HK-2 (cell line): ENCODE results near the gene RHOF.
"Not testable (repeated sequence)": the region's sequence is repeated elsewhere in the genome, so short reads cannot be mapped to it uniquely, and the experiment has no call there.

Experiments
- DNase-seq: peaks from one replicate; pipeline ENCODE4 v3.0.0-alpha.2; 2018; ENCODE audit not compliant: unreplicated experiment

The RHOF gene

DNA sequence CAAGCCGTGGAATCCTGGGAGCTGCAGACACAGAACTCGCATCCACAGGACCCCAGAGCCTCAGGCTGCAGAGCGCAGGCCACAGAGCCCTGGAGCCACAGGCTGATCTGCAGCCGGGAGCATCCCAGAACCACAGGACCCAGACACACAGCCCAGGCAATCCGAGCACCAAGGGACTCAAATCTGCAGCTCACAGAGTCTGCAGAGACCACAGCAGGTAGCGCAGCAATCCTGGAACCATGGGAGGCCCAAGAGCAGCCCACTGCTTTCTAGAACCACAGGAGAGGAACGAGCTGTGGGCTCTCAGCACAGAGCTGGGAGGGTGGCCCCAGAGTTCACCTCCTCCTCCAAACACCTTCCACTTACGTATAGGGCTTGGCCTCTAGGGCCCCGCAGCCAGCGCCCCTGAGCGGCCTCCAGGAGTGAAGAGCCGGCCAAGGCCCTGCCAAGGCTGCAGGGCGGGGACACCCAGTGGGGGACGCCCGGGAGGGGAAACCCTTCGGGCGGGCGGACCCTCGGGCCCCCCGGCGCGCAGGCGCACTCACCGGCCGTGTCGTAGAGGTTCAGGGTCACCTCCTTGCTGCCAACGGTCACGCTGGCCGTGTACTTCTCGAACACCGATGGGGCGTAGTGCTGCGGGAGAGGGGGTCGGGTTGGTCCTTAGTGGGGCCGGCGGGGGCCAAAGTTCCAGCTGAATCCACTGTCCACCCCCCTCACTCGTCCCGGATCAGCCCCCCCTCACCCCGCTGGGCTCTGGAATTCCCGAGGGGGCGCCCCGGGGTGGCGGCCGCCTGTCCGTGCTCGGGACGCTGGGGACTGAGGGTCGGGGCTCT is 665 bp downstream of the RHOF start:
- peak; percentile 58 for DNase-seq

- DNase-seq = peak; percentile 66
These were observed 1.6 kb downstream of the RHOF start for GRCh38 chr12:121791671-121792551.

GRCh38 chr12:121790785-121791184 is 2.7 kb downstream of the RHOF start:
- not testable (repeated sequence) for DNase-seq

DNA sequence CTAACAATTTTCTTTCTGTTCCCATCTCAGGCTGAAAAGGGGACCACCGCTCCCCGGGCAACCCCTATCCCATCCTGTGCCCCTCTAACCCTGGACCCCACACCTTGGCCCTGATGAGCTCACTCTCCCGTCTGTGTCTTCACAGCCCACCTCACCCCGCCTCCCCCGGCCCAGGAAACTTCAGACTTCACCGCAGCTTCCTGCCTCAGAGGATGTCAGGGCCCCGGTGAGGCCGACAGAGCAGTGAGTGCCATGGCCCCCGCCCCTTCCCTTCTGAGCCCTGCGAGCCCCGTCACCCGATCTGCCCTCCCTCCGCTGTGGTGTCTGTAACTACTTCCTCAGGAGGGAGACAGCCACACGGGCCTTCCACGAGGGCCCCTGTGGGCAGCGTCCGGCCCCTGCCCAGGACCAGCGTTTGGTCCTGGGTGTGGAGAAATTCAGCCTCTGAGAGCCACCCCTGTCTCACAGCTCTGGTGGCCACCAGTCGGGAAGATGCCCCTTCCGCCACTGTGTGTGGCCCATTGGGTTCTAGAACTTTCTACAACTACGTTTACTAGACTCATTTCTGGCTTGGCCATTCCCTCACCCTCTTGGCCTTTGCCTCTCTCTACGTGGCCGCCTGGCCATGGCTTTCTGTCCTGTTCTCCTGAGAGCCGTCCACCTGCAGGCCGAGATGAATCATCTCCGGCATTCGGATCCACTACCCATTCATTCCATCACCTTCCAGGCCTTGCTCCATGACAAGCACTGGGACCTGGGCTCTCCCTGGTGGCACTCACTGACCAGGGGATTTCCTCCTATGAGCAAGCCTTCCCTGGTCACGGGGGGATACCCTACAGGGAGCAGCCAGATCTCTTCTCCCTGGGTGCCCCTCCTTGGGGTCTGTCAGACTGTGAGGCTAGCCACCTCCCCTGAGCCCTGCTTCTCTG is 3.4 kb downstream of the RHOF start:
- DNase-seq = peak; percentile 83

- DNase-seq = no peak
These were observed 4.2 kb downstream of the RHOF start for GRCh38 chr12:121789233-121789781.

- no peak for DNase-seq
These were observed 5.2 kb downstream of the RHOF start for GRCh38 chr12:121788176-121788818.

- no peak for DNase-seq
These were observed 6.1 kb downstream of the RHOF start for GRCh38 chr12:121787063-121788025.

DNA sequence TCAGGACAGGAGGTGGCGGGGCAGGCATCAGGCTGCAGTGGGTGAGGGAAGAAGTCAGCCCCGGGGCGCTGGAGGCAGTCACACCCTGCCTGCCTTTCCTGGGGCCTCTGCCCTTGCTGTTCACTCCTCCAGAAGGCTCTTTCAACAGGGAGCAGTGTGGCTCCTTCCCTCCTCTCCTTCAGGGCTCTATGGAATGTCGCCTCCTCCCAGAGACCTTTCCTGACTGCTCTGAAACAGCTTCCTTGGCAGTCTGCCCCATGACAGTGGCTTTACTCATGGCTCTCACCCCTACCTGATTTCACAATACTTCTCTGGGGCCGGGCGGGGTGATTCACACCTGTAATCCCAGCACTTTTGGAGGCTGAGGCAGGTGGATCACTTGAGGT is 7.1 kb downstream of the RHOF start:
- peak; percentile 88 for DNase-seq

GRCh38 chr12:121784460-121784859 is 9.0 kb downstream of the RHOF start:
- peak; percentile 57 for DNase-seq

GRCh38 chr12:121783766-121784165 is 9.7 kb downstream of the RHOF start:
- DNase-seq = no peak

GRCh38 chr12:121781998-121782979 is 11.2 kb downstream of the RHOF start:
- DNase-seq = no peak

DNA sequence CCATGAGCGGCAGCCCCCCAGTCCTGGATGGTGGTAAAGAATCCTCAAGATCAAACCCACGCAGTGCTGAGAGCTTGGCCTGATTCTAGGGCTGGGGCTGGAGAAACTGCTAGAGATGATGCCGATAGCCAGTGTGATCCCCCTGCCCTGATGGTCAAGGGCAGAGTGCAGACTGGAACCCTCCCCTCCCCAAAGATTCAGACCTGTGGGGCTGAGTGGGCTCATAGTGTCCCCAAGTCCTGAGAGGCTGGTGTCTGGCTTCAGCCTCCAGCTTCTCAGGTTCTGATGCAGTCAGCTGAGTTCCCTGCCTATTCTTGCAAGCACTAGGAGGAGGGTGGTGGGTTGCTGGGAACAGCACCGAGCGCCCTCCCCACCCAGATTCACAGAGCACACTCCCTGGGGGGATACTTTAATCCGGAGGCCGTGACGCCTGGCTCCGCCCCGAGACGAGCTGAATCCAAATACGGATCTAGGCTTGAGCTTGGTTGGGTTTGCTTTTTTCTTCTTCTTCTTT is 11.9 kb downstream of the RHOF start:
- no peak for DNase-seq

- no peak for DNase-seq
These were observed 13.1 kb downstream of the RHOF start for GRCh38 chr12:121780429-121780828.

- no peak for DNase-seq
These were observed 14.0 kb downstream of the RHOF start for GRCh38 chr12:121779422-121779895.

GRCh38 chr12:121778567-121779421 is 14.7 kb downstream of the RHOF start:
- DNase-seq = no peak

DNA sequence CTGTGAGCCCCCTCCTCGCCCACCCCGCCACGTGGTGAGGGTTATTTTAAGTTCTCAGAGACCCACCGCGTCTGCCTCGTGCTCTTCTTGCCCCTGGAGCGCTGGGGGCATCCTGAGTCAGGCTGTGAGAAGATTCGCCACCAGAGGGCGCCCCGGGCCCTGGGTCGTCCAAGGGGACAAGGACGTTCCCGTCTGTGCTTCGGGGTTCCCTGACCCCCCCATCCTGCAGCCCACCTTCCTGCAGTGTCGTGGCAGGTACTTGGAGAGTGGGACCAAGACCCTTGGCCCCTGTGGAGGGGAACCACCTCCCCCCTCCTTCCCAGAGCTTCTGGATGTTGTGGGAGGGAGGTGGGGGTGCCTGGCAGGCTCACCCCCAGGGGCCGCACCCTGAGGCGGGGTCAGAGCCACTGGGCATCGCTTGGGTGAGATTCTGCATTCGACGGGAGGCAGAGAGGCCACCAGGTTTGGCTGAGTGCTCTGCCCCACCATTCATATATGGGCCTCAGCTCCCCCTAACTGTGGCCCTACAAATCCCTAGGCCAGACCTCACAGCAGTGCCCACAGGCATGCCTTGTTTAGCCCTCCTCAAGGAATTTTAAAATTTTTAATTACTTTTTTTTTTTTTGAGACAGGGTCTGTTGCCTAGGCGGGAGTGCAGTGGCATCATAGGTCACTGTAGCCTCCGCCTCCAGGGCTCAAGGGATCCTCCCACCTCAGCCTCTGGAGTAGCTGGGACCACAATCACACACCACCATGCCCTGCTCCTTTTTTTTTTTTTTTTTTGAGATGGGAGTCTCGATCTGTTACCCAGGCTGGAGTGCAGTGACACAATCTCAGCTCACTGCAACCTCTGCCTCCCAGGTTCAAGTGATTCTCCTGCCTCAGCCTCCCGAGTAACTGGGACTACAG is 17.0 kb downstream of the RHOF start:
- DNase-seq = peak; percentile 74
